ENCODE measurements around the gene TICAM2.
A peak's percentile ranks its signal among the peaks of the same experiment; 100 is the strongest.
"Not testable (repeated sequence)": the region's sequence is repeated elsewhere in the genome, so short reads cannot be mapped to it uniquely, and the experiment has no call there.

The TICAM2 gene, protein sequence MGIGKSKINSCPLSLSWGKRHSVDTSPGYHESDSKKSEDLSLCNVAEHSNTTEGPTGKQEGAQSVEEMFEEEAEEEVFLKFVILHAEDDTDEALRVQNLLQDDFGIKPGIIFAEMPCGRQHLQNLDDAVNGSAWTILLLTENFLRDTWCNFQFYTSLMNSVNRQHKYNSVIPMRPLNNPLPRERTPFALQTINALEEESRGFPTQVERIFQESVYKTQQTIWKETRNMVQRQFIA

DNA sequence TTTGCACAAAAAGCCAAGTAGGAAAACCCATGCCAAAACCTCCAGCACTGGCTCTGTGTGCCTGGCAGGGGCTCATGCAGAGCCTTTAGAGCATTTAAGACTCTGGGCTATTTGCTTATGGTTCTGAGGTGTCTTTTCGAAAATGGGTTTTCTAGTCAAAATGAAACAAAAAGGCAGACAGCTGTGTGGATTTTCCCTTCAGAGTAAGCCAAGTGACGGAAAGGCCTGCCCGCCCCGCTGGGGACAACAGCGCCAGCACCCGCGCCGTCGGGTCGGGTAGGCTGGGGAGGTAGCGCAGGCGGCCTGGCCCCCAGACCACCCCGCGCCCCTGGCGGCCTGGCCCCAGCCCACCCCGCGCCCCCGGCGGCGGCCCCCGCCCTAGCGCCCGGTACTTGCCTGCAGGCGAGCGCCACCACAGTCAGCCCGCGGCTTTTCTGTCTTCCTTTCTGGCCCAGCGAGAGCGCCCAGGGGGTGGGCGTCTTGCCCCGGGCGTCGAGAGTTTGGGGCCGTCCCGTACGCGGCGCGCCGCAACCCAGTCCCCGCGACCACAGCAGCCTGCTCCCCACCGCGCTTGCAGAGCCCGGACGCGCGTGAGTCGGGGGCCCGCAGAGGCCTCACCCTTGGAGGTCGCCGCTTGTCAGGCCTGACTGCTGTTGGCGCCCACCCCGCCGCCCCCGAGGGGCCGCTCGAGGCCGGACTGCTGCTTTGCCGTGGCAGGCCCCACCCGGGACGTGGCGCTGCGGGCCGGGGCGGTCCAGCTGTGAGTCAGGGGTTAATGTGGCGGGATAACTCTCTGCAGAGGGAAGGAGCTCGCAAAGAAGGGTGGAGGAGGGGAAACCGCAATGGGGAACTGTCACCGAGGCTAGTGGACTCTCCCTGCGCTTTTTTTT, at the start of gene TICAM2:
Gene TICAM2, minus strand, starts transcription at position 779 of the 890 bp plus-strand sequence. CDS start 21,223 bp downstream, outside the sequence.
- peak in 1 of 2 donors; percentile 32 for DNase-seq (ENCODE audit: low read depth in 1 of 2, low spot score in 1 of 2)

DNA sequence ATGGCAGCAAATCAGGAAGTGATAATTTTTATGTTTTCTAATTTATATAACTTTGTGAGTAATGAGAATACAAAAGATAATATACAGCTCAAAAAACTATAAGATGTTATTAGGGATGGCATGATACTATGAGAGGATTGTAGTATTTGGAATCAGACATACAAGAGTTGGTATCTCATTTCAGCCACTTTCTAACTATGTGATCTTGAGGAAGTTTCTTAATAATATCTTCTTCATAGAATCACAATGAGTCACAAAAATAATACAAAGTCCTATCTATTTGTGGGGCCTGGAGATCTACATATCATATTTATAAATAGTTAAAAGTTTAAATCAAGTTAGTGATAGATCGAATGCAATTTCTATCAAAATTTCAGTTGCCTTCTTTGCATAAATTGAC, 47.3 kb upstream of the TICAM2 start:
- DNase-seq (ENCODE audit: low read depth in 1 of 2, low spot score in 1 of 2), result no peak

DNA sequence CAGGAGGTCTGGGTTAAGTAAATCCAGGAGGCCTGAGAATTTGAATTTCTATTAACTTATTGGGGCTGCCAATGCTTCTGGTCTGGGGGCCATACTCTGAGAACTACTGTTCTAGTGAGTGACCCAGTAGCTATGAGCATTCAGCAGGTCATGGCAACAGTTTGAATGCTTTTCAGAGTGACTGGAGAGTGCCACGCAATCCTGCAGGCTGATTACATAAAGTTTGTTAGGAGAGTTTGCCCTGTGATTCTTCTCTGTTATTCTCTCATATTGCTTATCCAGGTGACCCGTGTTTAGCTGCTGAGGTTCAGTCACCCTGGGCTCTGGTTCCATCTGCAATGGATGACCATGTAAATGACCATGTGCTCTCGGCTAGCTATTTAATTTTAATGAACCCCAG, 45.8 kb upstream of the TICAM2 start:
- no peak for DNase-seq (ENCODE audit: low read depth in 1 of 2, low spot score in 1 of 2)

DNA sequence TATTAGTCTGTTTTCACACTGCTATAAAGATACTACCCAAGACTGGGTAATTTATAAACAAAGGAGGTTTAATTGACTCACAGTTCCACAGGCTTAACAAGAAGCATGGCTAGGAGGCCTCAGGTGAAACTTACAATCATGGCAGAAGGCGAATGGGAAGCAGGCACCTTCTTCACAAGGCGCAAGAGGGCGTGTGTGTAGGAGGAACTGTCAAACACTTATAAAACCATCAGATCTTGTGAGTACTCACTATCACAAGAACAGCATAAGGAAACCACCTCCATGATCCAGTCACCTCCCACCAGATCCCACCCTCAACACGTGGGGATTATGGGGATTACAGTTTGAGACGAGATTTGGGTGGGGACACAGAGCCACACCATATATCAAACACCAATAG, 43.1 kb upstream of the TICAM2 start:
- not testable (repeated sequence) for DNase-seq (ENCODE audit: low read depth in 1 of 2, low spot score in 1 of 2)

DNA sequence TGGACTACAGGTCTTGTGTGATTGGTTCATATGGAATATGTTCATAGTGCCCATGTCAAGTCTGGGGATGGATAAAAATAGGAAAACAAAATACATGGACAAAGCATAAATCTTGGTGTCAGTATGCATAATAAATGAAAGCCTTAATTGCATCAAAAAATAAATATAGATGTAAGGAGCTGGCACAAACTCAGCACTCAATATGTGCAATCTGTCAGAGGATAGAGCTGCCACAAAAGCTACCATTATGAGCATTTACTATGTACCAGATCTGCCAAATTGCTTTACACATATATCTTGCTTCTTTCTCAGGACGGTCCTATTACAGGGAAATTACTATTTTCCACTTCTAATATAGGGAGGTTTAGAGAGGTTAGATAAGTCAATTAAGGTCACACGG, 41.8 kb upstream of the TICAM2 start:
- no peak for DNase-seq (ENCODE audit: low read depth in 1 of 2, low spot score in 1 of 2)

DNA sequence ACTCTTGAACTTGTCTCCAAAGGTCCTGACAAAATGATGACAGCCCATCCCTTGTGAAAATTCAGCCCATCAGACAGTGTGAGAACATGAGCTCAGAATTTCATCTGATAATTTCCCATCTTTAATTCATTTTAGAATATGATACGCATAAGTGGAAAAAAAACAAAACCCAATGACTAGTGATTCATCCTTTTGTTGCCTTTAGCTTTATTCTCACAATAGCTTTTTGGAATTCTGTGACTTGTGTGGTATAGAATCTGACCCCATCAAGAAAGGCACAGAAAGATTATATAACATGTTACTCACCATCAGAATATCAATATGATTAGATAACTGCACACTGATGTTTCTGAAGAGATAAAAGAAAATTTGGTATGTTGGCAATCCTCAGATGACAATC, 39.7 kb upstream of the TICAM2 start:
- no peak for DNase-seq (ENCODE audit: low read depth in 1 of 2, low spot score in 1 of 2)

DNA sequence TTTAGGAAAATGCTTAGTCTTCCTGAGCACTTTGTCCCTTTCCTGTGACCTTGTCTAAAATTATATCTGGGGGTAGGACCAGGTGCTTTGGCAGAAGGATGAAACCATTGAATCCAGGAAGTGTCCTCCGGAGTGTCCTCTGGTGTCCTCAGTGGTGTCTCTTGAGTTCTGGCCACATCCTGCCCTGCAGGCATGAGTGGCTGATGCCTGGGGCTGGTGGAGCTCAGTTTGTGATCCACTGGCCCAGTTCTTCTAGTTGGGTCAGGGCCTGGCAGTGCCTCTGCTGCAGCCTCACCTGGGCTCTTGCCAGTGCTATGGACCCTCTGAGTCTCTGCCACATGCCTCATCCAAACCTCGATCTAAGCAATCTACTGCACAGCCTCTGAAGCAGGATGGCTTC, 38.0 kb upstream of the TICAM2 start:
- no peak for DNase-seq (ENCODE audit: low read depth in 1 of 2, low spot score in 1 of 2)

DNA sequence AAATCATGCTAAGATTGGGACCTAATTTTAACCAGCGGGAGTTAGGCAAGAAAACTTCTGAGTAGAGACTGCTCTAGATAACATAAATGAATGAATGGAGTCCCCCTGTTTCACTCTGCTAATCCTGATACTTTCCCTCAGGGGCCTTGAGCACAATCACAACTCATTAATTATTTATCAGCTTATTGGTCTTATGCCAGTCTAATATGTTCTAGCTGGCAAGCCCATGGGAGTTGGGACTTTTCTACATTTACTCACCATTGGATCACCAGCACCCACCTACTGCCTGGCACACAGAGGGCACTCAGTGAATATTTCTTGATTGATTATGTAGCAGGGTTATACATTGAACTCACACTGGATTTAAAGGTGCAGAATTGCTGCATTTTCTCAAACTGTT, 37.1 kb upstream of the TICAM2 start:
- DNase-seq (ENCODE audit: low read depth in 1 of 2, low spot score in 1 of 2), result no peak

DNA sequence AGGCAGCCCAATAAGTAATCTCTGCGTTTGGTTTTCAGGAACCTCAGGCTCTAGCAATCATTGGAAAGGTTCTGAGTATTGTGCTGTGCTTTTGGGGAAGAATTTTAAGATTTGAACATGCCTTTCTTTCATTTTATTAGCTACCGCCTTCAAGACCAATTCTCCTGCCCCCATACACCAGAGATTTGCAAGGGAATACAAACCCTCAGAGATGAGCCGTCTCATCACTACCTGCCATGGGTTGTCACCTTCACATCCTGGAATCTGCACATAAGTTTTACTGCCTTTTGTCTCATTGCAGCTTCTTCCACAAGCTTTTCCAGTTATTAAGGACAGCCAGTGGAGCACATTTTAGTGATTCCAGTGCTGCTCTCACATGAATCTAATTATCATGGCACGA, 35.2 kb upstream of the TICAM2 start:
- no peak for DNase-seq (ENCODE audit: low read depth in 1 of 2, low spot score in 1 of 2)

DNA sequence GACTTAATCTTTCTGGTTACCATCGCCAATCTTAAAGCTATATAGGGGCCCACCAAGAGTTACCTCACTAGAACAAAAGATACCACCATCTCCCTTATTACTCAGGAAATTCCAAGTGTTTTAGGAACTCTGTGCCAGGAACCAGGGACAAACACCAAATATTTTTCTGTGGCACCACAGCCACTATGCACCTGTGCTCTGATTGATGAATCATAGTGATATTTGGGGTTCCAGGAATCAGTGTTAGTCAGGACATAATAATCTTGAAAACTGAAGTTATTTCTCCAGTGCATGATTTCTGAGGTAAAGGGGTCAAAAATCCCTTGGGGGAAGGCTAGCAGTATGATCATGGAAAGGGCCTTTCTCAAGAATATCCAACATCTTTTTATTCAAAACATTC, 33.7 kb upstream of the TICAM2 start:
- DNase-seq (ENCODE audit: low read depth in 1 of 2, low spot score in 1 of 2), result no peak

DNA sequence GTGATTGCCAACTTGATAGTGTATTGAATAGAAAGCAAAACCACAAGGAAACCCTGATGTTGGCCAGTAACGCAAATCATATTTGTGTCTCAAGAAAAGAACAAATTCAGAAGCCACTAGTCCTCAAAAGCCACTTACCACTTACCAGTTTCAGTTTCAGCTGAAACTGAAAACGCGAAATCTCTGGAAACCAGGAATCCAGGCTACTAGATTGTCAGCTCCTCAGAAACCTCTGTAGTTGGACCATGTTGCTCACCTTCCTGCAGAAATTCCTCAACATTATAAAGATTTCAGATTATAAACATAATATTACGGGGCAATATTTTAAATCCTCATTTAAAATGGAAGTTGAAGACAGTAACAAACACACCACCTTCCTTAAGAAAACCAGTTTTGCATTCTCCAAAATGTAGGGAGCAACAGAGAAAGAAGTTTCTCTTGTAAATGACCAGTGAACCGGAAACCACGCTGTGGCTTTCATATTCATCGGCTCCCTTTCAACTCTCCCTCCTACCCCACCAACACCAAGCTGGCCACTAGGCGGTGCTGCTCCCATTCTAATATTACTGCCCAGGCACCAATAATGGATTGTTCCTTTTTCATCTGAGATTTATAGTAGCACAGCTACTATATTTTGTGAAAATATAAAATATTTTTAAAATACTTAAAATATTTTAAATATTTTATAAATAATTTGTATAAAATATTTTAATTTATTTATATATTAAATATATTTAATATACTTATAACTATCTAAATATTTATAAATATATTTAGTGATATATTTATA, 32.3 kb upstream of the TICAM2 start:
- peak; percentile 61 to 72 for DNase-seq (ENCODE audit: low read depth in 1 of 2, low spot score in 1 of 2)

DNA sequence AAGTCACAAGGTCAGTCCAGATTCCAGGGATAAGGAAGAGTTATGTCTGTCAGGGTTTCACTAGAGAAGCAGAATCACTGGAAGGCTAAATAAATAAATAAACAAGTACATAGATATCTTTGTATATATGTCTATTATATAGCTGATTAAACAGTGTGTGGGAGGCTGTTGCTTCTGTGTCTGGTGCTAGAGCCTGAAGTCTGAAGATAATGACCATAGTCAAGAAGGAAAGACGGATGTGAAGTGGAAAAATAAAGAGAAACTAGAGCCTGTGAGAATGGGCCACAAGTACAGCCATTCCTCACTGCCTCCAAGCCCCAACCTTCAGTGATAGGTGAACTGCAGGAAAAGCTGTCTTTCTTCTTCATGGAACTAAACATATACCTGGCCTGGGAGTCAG, 27.6 kb upstream of the TICAM2 start:
- DNase-seq (ENCODE audit: low read depth in 1 of 2, low spot score in 1 of 2), result no peak

DNA sequence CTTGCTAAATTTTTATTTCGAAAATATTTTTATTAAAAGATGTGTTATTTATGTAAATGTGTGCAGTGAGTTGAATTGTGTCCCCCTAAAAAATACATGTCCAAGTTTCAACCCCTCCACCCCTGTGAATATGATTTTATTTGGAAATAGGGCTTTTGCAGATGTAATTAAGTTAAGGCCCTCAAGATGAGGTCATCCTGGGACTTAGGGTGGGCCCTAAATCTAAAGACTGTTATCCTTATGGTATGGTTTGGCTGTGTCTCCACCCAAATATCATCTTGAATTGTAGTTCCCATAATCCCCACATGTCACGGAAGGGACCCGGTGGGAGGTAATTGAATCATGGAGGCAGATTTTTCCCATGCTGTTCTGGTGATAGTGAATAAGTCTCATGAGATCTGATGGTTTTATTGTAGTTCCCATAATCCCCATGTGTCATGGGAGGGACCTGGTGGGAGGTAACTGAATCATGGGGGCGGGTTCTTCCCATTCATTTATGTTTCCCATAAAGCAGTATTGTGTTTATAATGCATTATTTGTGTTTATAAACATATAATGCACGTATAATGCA, 25.1 kb upstream of the TICAM2 start:
- no peak for DNase-seq (ENCODE audit: low read depth in 1 of 2, low spot score in 1 of 2)

DNA sequence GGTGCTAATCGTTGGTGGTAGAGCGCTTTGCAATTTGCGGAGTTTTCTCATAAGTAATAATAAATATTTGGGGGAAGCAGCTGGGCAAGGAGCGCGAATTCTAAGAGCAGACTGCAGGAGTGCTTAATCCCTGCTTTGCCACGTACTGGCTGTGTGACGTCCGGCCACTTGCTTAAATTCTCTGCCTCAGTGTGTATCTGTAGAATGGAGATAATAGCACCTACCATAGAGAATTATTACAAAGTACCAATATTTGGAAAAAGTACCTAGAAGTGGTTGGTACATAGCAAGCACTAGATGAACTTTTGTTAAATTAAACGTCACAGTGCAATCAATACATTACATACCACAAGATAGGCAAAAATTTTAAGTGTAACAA, 24.2 kb upstream of the TICAM2 start:
- no peak for DNase-seq (ENCODE audit: low read depth in 1 of 2, low spot score in 1 of 2)

DNA sequence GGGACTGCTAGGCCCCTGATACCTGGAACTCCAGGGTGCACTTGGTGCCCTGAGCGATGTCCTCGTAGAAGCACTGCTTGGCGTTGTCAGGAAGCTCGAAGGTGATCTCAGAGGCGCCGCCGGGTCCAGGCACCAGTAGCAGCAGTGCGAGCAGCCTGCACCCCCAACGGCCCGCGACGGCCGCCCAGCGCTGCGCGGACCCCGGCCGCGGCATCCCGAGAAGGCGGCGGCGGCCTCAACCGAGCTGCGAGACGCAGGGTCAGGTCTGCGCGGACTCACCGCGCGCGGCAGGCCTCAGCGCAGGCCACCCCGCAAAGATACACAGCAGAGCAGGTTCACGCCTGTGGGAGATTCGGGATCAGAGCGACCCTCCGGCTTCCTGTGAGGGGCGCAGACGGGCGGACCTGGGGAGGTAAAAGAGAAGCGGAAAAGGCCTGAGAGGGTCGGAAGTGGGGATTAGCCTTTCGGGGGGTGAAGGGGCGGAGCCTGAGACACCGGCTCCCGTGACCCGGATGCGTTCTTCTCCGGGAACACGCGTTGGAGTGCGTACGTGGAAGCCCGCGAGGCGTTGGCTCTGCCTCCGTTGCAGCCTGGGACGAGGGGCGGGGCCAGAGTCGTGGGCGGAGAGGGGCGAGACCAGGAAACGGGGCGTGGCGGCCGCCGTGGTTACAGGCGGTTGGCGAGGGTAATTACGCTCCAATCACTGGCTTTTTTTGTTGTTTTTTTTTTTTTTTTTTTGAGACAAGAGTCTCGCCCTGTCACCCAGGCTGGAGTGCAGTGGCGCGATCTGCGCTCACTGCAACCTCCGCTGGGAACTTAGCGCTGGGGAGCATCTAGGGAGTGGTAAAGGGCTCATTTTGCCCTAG, 23.5 kb upstream of the TICAM2 start, which contains the start of gene TMED7:
Gene TMED7, minus strand, starts transcription at position 458 of the 866 bp plus-strand sequence. Its CDS starts 244 bp downstream, at position 214.
- peak; percentile 99 to 100 for DNase-seq (ENCODE audit: low read depth in 1 of 2, low spot score in 1 of 2)

DNA sequence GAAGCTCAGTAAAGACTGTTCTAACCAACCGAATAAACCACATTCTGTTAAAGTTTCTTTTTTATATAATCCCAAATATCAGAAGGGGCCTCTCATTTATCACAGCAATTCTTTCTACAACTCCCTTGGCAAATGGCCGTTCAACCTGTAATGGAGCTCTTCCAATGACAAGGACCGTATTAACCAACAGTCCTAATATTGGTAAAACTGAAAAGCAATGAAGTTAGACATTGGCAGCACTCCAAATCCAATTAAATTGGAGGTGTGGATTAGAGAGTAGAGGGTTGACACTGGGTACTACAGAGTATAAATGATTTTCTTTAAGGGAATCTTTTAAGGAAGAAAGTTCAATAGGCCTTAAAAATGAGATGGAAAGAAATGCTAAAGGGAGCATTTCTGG, 22.7 kb upstream of the TICAM2 start:
- no peak for DNase-seq (ENCODE audit: low read depth in 1 of 2, low spot score in 1 of 2)

DNA sequence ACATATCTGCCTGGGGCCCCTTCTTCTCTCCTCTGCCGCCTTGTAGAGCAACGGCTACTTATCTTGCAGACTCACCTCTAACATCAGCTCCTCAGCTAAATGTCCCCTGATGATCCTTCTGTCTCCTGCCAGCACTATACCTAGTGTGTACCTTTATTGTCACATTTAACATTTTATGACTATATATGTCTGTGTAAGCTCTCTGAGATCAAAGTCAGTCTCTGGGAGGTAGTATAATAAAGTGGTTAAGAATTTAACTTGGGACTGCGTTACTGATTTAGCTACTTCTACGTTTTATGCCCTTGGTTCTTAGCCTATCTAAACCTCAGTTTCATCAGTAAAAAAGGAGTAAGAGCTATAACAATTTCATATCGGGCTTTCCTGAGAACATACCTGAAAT, 21.4 kb upstream of the TICAM2 start:
- no peak for DNase-seq (ENCODE audit: low read depth in 1 of 2, low spot score in 1 of 2)

DNA sequence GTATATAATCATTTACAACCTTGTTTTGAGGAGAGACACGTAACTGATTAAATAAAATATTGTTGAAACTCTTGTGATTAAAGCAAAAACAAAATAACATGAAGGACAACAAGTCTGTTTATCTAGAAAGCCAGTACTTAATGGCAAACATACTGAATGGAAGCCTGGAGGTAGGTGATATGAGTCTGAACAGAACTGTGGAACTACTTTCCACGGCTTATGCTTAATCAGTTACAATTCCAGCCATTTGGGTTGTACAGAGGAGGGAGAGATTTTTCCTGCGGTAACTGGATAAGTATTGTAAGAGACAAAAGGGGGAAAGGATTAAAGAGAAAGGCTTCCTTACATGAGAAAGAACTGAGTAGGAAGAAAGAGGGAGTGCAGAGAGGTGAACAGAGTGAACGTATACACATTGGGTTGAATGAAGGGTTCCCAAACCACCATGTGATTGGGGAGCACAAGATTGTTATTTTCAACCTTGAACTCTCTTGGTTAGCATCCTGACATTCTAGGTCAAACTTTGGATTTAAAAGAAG, 19.2 kb upstream of the TICAM2 start:
- no peak for DNase-seq (ENCODE audit: low read depth in 1 of 2, low spot score in 1 of 2)

DNA sequence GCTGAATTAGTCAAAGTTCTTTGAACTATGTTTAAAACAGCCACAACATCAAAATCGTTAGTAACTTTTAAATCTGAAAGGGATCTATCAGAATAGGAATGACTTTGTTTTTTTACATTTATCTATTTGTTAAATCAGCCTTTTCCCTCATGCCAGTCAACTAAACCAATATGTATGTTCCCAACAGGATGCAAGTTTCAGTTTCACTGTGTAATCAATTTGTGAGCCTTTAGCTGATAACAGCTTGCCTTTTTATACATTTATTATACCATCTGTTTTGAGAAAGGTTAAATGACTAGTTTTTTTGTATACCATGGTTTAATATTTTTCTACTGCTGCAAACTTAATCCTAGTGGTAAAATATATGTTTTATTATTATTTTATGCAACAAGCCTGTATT, 14.6 kb upstream of the TICAM2 start:
- DNase-seq (ENCODE audit: low read depth in 1 of 2, low spot score in 1 of 2), result no peak

DNA sequence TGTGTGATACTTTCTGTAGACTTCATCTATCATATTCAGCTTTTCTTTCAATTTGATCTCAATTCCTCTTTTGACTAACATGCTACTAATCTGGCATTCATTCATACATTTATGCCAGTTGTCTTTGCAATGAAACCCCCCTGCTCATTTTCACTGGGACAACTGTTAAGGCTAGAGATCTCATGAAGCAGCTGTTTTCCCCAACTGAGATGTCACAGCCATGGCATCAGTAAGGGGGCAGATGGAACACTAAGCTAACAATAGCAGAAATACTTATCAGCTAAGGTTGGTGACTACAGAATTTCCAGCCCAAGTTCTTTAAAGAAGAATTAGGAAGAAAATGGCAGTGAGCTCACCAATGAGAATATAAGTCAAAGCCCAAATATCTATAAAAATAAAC, 14.2 kb upstream of the TICAM2 start:
- no peak for DNase-seq (ENCODE audit: low read depth in 1 of 2, low spot score in 1 of 2)

Measured in activated T-helper 1 cell treated with anti-CD3 and anti-CD28 coated beads, Interleukin-2, amount 50 U/mL, for 16 hours (primary cell).